GM23338 (cell line): ENCODE measurements around the gene AQP6. TPM values are rescaled to one million over a fixed set of nuclear protein-coding genes. Genes with fewer than 3 reads are reported as not detected.

Source experiments
- ATAC-seq: fragments of 200-7000 bp; cut with Tn5 transposase; 3 replicates; pipeline ENCODE4 v1.9.1; 2020
- DNase-seq: peaks from one replicate; pipeline ENCODE4 v3.0.0-alpha.2; 2015; ENCODE audit warnings: low spot score
- H2AFZ ChIP-seq: fragments of 200-600 bp; sonication (generic); 2 replicates; pipeline ENCODE4 v1.8.0; 2016; ENCODE audit warnings: antibody characterized with exemption, mild to moderate bottlenecking, moderate library complexity
- H3F3A ChIP-seq: fragments of 200-600 bp; sonication (generic); replicated peaks from 2 replicates; pipeline ENCODE4 v1.8.0; 2017; ENCODE audit warnings: antibody characterized with exemption, mixed run types, low read depth
- H3K27ac ChIP-seq: fragments of 200-600 bp; sonication (generic); 2 replicates; pipeline ENCODE4 v1.6.1; 2016; ENCODE audit warnings: low read depth
- H3K27me3 ChIP-seq: fragments of 200-600 bp; sonication (generic); 2 replicates; pipeline ENCODE4 v1.8.0; 2016; ENCODE audit warnings: mild to moderate bottlenecking, mixed run types, moderate library complexity; ENCODE audit not compliant: insufficient read depth
- H3K36me3 ChIP-seq: fragments of 200-600 bp; sonication (generic); 2 replicates; pipeline ENCODE4 v1.8.0; 2016; ENCODE audit warnings: mild to moderate bottlenecking; ENCODE audit not compliant: insufficient read depth
- H3K4me1 ChIP-seq: fragments of 200-600 bp; sonication (generic); 2 replicates; pipeline ENCODE4 v1.8.0; 2016; ENCODE audit warnings: mild to moderate bottlenecking, moderate library complexity; ENCODE audit not compliant: insufficient read depth
- H3K4me2 ChIP-seq: fragments of 200-600 bp; sonication (generic); 2 replicates; pipeline ENCODE4 v1.7.1; 2017; ENCODE audit warnings: mixed run types
- H3K4me3 ChIP-seq: fragments of 200-600 bp; sonication (generic); 2 replicates; pipeline ENCODE4 v1.6.1; 2016; ENCODE audit warnings: mixed run types
- H3K79me2 ChIP-seq: fragments of 200-600 bp; sonication (generic); replicated peaks from 2 replicates; pipeline ENCODE4 v1.8.0; 2017; ENCODE audit warnings: mild to moderate bottlenecking; ENCODE audit not compliant: insufficient read depth
- H3K9me2 ChIP-seq: fragments of 200-600 bp; sonication (generic); 2 replicates; pipeline ENCODE4 v1.8.0; 2017; ENCODE audit not compliant: insufficient read depth
- H4K20me1 ChIP-seq: fragments of 200-600 bp; sonication (generic); replicated peaks from 2 replicates; pipeline ENCODE4 v1.8.0; 2017; ENCODE audit warnings: mild to moderate bottlenecking; ENCODE audit not compliant: insufficient read depth
- H3K27ac Mint-ChIP-seq: 2 replicates; pipeline ENCODE4 v1.8.0; 2020; ENCODE audit warnings: inconsistent platforms, mild to moderate bottlenecking, moderate library complexity, mixed read lengths
- H3K27me3 Mint-ChIP-seq: 3 replicates; pipeline ENCODE4 v1.8.0; 2022; ENCODE audit warnings: low read depth, mild to moderate bottlenecking, moderate library complexity, mixed read lengths, inconsistent platforms; ENCODE audit not compliant: insufficient read depth, poor library complexity
- H3K36me3 Mint-ChIP-seq: 3 replicates; pipeline ENCODE4 v1.8.0; 2021; ENCODE audit warnings: low read depth, mild to moderate bottlenecking, inconsistent platforms, moderate library complexity, mixed read lengths
- H3K4me1 Mint-ChIP-seq: 3 replicates; pipeline ENCODE4 v1.8.0; 2020; ENCODE audit warnings: mild to moderate bottlenecking, inconsistent platforms, mixed read lengths
- H3K4me3 Mint-ChIP-seq: 3 replicates; pipeline ENCODE4 v1.8.0; 2021; ENCODE audit warnings: moderate library complexity, mild to moderate bottlenecking, inconsistent platforms, mixed read lengths
- H3K9me3 Mint-ChIP-seq: 3 replicates; pipeline ENCODE4 v1.8.0; 2020; ENCODE audit warnings: moderate library complexity, mild to moderate bottlenecking, inconsistent platforms, mixed read lengths
- ETS1 ChIP-seq: IDR thresholded peaks from 2 replicates; pipeline ENCODE4 v1.6.1; 2016; ENCODE audit warnings: antibody characterized with exemption
- ZNF331 ChIP-seq: fragments of 250-450 bp; sonication (Bioruptor Pico); IDR thresholded peaks from 2 replicates; pipeline ENCODE4 v1.5.0; 2020; ENCODE audit warnings: low read depth, mild to moderate bottlenecking, moderate library complexity
- polyA plus RNA-seq: library from polyadenylated mRNA; unstranded; fragments of >200 nt; fragmentation: Nextera tagmentation; extraction: Ambion mirVana; gene quantifications from 2 replicates; pipeline ENCODE4 v1.2.1, GENCODE V29; 2016
- total RNA-seq: library from RNA; depleted of rRNA; stranded (reverse); fragments of >200 nt; shearing (Covaris generic); gene quantifications from 2 replicates; pipeline ENCODE4 v1.2.3, GENCODE V29; 2014
- TF ChIP-seq, protein P1 (sequence below): IDR thresholded peaks from one replicate; pipeline ENCODE4 v1.6.1; 2018; ENCODE audit warnings: antibody characterized with exemption; ENCODE audit not compliant: unreplicated experiment

The AQP6 gene
- total and polyA plus RNA-seq, 2 experiments from 2014 or later: 0.08 TPM; not detected in 1

DNA sequence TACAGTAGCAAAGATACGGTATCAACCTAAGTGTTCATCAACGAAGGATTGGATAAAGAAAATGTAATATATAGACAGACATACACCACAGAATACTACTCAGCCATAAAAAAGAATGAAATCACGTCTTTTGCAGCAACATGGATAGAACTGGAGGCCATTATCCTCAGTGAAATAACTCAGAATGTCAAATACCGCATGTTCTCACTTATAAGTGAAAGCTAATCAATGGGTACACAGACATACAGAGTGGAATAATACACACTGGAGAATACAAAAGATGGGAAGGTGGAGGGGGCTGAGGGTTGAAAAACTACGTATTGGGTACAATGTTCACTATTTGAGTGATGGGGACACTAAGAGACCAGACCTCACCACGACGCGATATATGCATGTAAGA, 51.5 kb downstream of the AQP6 start:
- ATAC-seq (no peak), DNase-seq (no peak)
- Histone ChIP-seq H3K36me3 (no peaks in the 10 kb centered on the region), H3K9me2 (no peaks in the 10 kb centered on the region), H3K4me1 (no peaks in the 10 kb centered on the region), H3K27ac (no peak overlapping the region), H3K79me2 (peaks cover 53% of the 10 kb centered on the region), H3K4me3 (peak overlapping the region; percentile 88), H4K20me1 (peaks cover 6% of the 10 kb centered on the region; the same call in 1 of the 2 replicates), H2AFZ (no peak overlapping the region), H3K4me2 (peak overlapping the region; percentile 92), H3F3A (no peaks in the 10 kb centered on the region), H3K27me3 (no peaks in the 10 kb centered on the region)
- Mint-ChIP-seq H3K4me3 (peak overlapping the region; percentile 97), H3K9me3 (no peaks in the 10 kb centered on the region), H3K4me1 (peaks cover 7% of the 10 kb centered on the region), H3K36me3 (no peaks in the 10 kb centered on the region; the same call in 2 of the 3 replicates), H3K27me3 (peaks cover 9% of the 10 kb centered on the region), H3K27ac (no peak overlapping the region)
- TF ChIP-seq ETS1: no peak
- TF ChIP-seq, protein P1, sequence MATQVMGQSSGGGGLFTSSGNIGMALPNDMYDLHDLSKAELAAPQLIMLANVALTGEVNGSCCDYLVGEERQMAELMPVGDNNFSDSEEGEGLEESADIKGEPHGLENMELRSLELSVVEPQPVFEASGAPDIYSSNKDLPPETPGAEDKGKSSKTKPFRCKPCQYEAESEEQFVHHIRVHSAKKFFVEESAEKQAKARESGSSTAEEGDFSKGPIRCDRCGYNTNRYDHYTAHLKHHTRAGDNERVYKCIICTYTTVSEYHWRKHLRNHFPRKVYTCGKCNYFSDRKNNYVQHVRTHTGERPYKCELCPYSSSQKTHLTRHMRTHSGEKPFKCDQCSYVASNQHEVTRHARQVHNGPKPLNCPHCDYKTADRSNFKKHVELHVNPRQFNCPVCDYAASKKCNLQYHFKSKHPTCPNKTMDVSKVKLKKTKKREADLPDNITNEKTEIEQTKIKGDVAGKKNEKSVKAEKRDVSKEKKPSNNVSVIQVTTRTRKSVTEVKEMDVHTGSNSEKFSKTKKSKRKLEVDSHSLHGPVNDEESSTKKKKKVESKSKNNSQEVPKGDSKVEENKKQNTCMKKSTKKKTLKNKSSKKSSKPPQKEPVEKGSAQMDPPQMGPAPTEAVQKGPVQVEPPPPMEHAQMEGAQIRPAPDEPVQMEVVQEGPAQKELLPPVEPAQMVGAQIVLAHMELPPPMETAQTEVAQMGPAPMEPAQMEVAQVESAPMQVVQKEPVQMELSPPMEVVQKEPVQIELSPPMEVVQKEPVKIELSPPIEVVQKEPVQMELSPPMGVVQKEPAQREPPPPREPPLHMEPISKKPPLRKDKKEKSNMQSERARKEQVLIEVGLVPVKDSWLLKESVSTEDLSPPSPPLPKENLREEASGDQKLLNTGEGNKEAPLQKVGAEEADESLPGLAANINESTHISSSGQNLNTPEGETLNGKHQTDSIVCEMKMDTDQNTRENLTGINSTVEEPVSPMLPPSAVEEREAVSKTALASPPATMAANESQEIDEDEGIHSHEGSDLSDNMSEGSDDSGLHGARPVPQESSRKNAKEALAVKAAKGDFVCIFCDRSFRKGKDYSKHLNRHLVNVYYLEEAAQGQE: no peak

DNA sequence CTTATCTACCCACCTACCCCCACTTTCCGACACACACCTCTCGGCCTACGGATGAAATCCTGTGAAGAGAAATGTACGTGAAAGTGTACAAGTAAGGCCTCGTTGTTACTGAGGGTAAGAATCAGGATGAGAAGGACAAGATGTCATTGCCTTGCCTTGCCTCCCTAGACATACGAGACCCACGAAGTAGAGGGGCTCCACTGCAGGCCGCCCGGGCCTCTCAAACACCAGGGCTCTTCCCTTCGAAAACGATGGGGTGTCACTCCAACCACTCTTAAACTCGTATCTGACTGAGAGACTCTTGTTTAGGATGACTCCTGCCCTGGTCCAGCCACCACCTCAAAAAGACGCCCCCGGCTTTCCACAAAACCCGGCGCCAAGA, 52.0 kb downstream of the AQP6 start:
- Mint-ChIP-seq H3K4me1 (peaks cover 6% of the 10 kb centered on the region), H3K4me3 (peak overlapping the region; percentile 97), H3K9me3 (no peaks in the 10 kb centered on the region), H3K27ac (peak overlapping the region; percentile 96), H3K36me3 (no peaks in the 10 kb centered on the region; the same call in 2 of the 3 replicates), H3K27me3 (peaks cover 9% of the 10 kb centered on the region)
- H3K9me2 ChIP-seq: no peaks in the 10 kb centered on the region
- peak overlapping the region; percentile 88 for H3K4me3 ChIP-seq
- H2AFZ ChIP-seq: peak overlapping the region; percentile 43; the same call in 1 of the 2 replicates
- no peaks in the 10 kb centered on the region for H3F3A ChIP-seq
- peak overlapping the region; percentile 92 for H3K4me2 ChIP-seq
- peak; percentile 42 for ATAC-seq
- no peaks in the 10 kb centered on the region for H3K27me3 ChIP-seq
- no peak overlapping the region for H3K27ac ChIP-seq
- peaks cover 50% of the 10 kb centered on the region for H3K79me2 ChIP-seq
- no peaks in the 10 kb centered on the region for H3K4me1 ChIP-seq
- DNase-seq: peak; percentile 35
- H4K20me1 ChIP-seq: peaks cover 6% of the 10 kb centered on the region; the same call in 1 of the 2 replicates
- TF ChIP-seq ZNF331: no peak
- no peaks in the 10 kb centered on the region for H3K36me3 ChIP-seq
